HG02798 (cell line): Measurements from ENCODE around the gene ALOX15B.

Experiments
- ATAC-seq: cut with Tn5 transposase; IDR thresholded peaks from one replicate; pipeline ENCODE4 v1.9.1; 2021; ENCODE audit warnings: mild to moderate bottlenecking; ENCODE audit not compliant: unreplicated experiment, poor library complexity

Gene ALOX15B

GRCh38 chr17:8031950-8032349 lies 6.9 kb upstream of the ALOX15B start:
- no peak for ATAC-seq

- no peak for ATAC-seq
Measured at GRCh38 chr17:8032442-8032841, 6.4 kb upstream of the ALOX15B start.

GRCh38 chr17:8039611-8040168 lies 831 bp downstream of the ALOX15B start:
- no peak for ATAC-seq

GRCh38 chr17:8041249-8041928 lies 2.5 kb downstream of the ALOX15B start:
- no peak for ATAC-seq

- ATAC-seq = no peak
Measured at GRCh38 chr17:8041979-8042378, 3.1 kb downstream of the ALOX15B start.

GRCh38 chr17:8044819-8045810 lies 6.3 kb downstream of the ALOX15B start:
- no peak for ATAC-seq

GRCh38 chr17:8046306-8046928 lies 7.6 kb downstream of the ALOX15B start:
- ATAC-seq = no peak

- ATAC-seq = no peak
Measured at GRCh38 chr17:8046929-8047768, 8.3 kb downstream of the ALOX15B start.

GRCh38 chr17:8047769-8048110 lies 8.9 kb downstream of the ALOX15B start:
- no peak for ATAC-seq

GRCh38 chr17:8048236-8048635 lies 9.4 kb downstream of the ALOX15B start:
- ATAC-seq = no peak

- no peak for ATAC-seq
Measured at GRCh38 chr17:8048736-8049135, 9.9 kb downstream of the ALOX15B start.

- ATAC-seq = no peak
Measured at GRCh38 chr17:8051831-8052230, 13.0 kb downstream of the ALOX15B start.

- no peak for ATAC-seq
Measured at GRCh38 chr17:8052256-8053252, 13.7 kb downstream of the ALOX15B start.

GRCh38 chr17:8053600-8053999 lies 14.7 kb downstream of the ALOX15B start:
- ATAC-seq = no peak

GRCh38 chr17:8055851-8056231 lies 17.0 kb downstream of the ALOX15B start:
- ATAC-seq = no peak

- ATAC-seq = no peak
Measured at GRCh38 chr17:8056232-8056975, 17.5 kb downstream of the ALOX15B start.

- no peak for ATAC-seq
Measured at GRCh38 chr17:8056976-8057625, 18.2 kb downstream of the ALOX15B start.

- peak; percentile 49 for ATAC-seq
Measured at GRCh38 chr17:8057691-8058114, 18.8 kb downstream of the ALOX15B start.
